K562 (cell line): ENCODE measurements around the gene GOSR1. TPM values are rescaled to one million over a fixed set of nuclear protein-coding genes. Genes with fewer than 3 reads are reported as not detected.

ENCODE experiments used
- ATAC-seq: fragments of 200-7000 bp; cut with Tn5 transposase; 3 replicates; pipeline ENCODE4 v1.9.1; 2020; ENCODE audit warnings: moderate library complexity
- BruUV-seq: library from RNA; stranded (reverse); fragments of 400-500 nt; replicated peaks from 2 replicates; lab custom pipeline; 2021; lab: Mats Ljungman, UMichigan
- CTCF ChIA-PET: fragments of 300-600 bp; formaldehyde crosslinking; extraction: SDS; loops from one replicate; lab custom pipeline; 2021; ENCODE audit warnings: low intra/inter-chr PET ratio; lab: Yijun Ruan, JAX
- POLR2A ChIA-PET: fragments of 300-600, 350-650 bp; sonication (Branson Sonifier 250); formaldehyde crosslinking; extraction: SDS; loops from one replicate; lab custom pipeline; 2021; ENCODE audit warnings: antibody characterized with exemption, inconsistent platforms; lab: Yijun Ruan, JAX
- DNase-seq, 4 experiments: peaks; one replicate each; pipeline versions ENCODE4 v3.0.0 to v3.0.0-alpha.2; 2011 to 2018; ENCODE audit warnings: low spot score in 3 of 4, mixed read lengths in 3 of 4; ENCODE audit errors: extremely low read depth in 1 of 4
- FAIRE-seq: peaks from 2 replicates; lab custom pipeline; 2011; peaks lifted over from hg19 to GRCh38; lab: Jason Lieb, UNC
- H2AFZ ChIP-seq: 2 replicates; pipeline ENCODE4 v1.6.0; 2011; ENCODE audit warnings: low read depth, low read length, control low read depth, inconsistent platforms
- H3K27ac ChIP-seq: fragments of 200-600 bp; 3 replicates; pipeline ENCODE4 v1.8.0; 2011; ENCODE audit warnings: low read depth, mild to moderate bottlenecking, control low read depth, inconsistent platforms, low read length, moderate library complexity, mixed read lengths; ENCODE audit errors: extremely low read depth
- H3K27me3 ChIP-seq, 2 experiments: fragments of 300-600 bp in 1 of 2; 2 replicates in 1 of 2; 3 replicates in 1 of 2; pipeline versions ENCODE4 v1.6.0 to v1.8.0; 2011; ENCODE audit warnings: inconsistent platforms in 2 of 2, low read length in 2 of 2, mild to moderate bottlenecking in 1 of 2, mixed read lengths in 1 of 2, moderate library complexity in 1 of 2; ENCODE audit not compliant: control insufficient read depth in 2 of 2, insufficient read depth in 2 of 2
- H3K36me3 ChIP-seq: fragments of 300-600 bp; 3 replicates; pipeline ENCODE4 v1.8.0; 2011; ENCODE audit warnings: mild to moderate bottlenecking, low read length, inconsistent platforms; ENCODE audit not compliant: control insufficient read depth, insufficient read depth
- H3K4me1 ChIP-seq, 2 experiments: fragments of 200-600 bp in 1 of 2; replicated peaks in 1 of 2; 2 replicates in 1 of 2; 3 replicates in 1 of 2; pipeline versions ENCODE4 v1.5.1 to v1.8.0; 2011; ENCODE audit warnings: inconsistent platforms in 2 of 2, low read length in 2 of 2, mild to moderate bottlenecking in 1 of 2, mixed read lengths in 1 of 2, moderate library complexity in 1 of 2; ENCODE audit not compliant: control insufficient read depth in 2 of 2, insufficient read depth in 2 of 2
- H3K4me2 ChIP-seq: 2 replicates; pipeline ENCODE4 v1.6.1; 2011; ENCODE audit warnings: low read length, control low read depth, inconsistent platforms, mixed read lengths; ENCODE audit not compliant: insufficient read depth
- H3K4me3 ChIP-seq: fragments of 200-600 bp; sonication (generic), shearing (Covaris generic); 2 replicates; pipeline ENCODE4 v1.5.1; 2016; ENCODE audit warnings: control low read depth, inconsistent platforms
- H3K79me2 ChIP-seq: fragments of 200-600 bp; 3 replicates; pipeline ENCODE4 v1.8.0; 2011; ENCODE audit warnings: low read length, inconsistent platforms; ENCODE audit not compliant: control insufficient read depth, insufficient read depth
- H3K9ac ChIP-seq, 2 experiments: 2 replicates each; pipeline versions ENCODE4 v1.6.0 to v1.6.1; 2011; ENCODE audit warnings: low read depth in 2 of 2, low read length in 2 of 2, control low read depth in 1 of 2, inconsistent platforms in 1 of 2, mild to moderate bottlenecking in 1 of 2, mixed read lengths in 1 of 2; ENCODE audit not compliant: insufficient read depth in 1 of 2
- H3K9me1 ChIP-seq: one replicate; pipeline ENCODE4 v1.6.0; 2011; ENCODE audit warnings: inconsistent platforms, mild to moderate bottlenecking, low read length, moderate library complexity; ENCODE audit not compliant: control insufficient read depth, insufficient read depth
- H3K9me3 ChIP-seq: replicated peaks from 2 replicates; pipeline ENCODE4 v1.5.1; 2011; ENCODE audit warnings: low read depth, low read length, inconsistent platforms; ENCODE audit not compliant: control insufficient read depth, insufficient read depth
- H4K20me1 ChIP-seq: replicated peaks from 2 replicates; pipeline ENCODE4 v1.6.1; 2011; ENCODE audit warnings: low read length, inconsistent platforms, mixed read lengths; ENCODE audit not compliant: control insufficient read depth, insufficient read depth
- AFF1 ChIP-seq, 2 experiments: fragments of 450-650 bp; IDR thresholded peaks; 2 replicates each; pipeline ENCODE4 v1.6.1; 2018; ENCODE audit warnings: mild to moderate bottlenecking in 2 of 2, low read depth in 1 of 2; ENCODE audit not compliant: partially characterized antibody in 2 of 2
- ARNT ChIP-seq, 2 experiments: fragments of 450-650 bp; IDR thresholded peaks; 2 replicates each; pipeline ENCODE4 v1.6.1; 2016; ENCODE audit warnings: mild to moderate bottlenecking in 1 of 2
- ATF3 ChIP-seq, 2 experiments: fragments of 450-650 bp in 1 of 2; sonication (generic) in 1 of 2; formaldehyde crosslinking in 1 of 2; IDR thresholded peaks in 1 of 2; conservative IDR thresholded peaks in 1 of 2; 2 replicates each; pipeline versions ENCODE4 v1.6.1 to v1.8.1; 2016 to 2023; ENCODE audit warnings: mild to moderate bottlenecking in 2 of 2, moderate library complexity in 2 of 2, inconsistent platforms in 1 of 2, missing genetic modification reagents in 1 of 2
- CAMTA2 ChIP-seq: fragments of 250-450 bp; sonication (Bioruptor Pico); conservative IDR thresholded peaks from 2 replicates; pipeline ENCODE4 v1.5.1; 2022
- DIDO1 ChIP-seq: fragments of 450-650 bp; IDR thresholded peaks from 2 replicates; pipeline ENCODE4 v1.6.1; 2016; ENCODE audit warnings: low read depth, missing biosample characterization, missing genetic modification characterization
- GTF2F1 ChIP-seq: IDR thresholded peaks from 2 replicates; pipeline ENCODE4 v1.6.1; 2011; ENCODE audit warnings: low read depth, low read length, improper control_type of control experiment
- HINFP ChIP-seq: fragments of 450-650 bp; conservative IDR thresholded peaks from 2 replicates; pipeline ENCODE4 v1.6.1; 2016; ENCODE audit warnings: missing genetic modification characterization, low read depth, mild to moderate bottlenecking, control low read depth, missing compliant biosample characterization
- KLF10 ChIP-seq: fragments of 250-450 bp; sonication (Bioruptor Pico); IDR thresholded peaks from 2 replicates; pipeline ENCODE4 v1.6.1; 2021; ENCODE audit warnings: matching md5 sums
- L3MBTL2 ChIP-seq: fragments of 450-650 bp; IDR thresholded peaks from 2 replicates; pipeline ENCODE4 v1.6.1; 2016; ENCODE audit warnings: mild to moderate bottlenecking, moderate library complexity
- NONO ChIP-seq, 2 experiments: fragments of 200-400 bp in 1 of 2; fragments of 450-650 bp in 1 of 2; formaldehyde crosslinking in 1 of 2; IDR thresholded peaks; 2 replicates each; pipeline ENCODE4 v1.6.1; 2017; ENCODE audit warnings: low read depth in 2 of 2, mild to moderate bottlenecking in 2 of 2, moderate library complexity in 2 of 2, low read length in 1 of 2
- NR4A1 ChIP-seq, 2 experiments: fragments of 250-450 bp in 1 of 2; fragments of 450-650 bp in 1 of 2; sonication (Bioruptor Pico) in 1 of 2; IDR thresholded peaks; 2 replicates each; pipeline versions ENCODE4 v1.4.0 to v1.6.1; 2016 to 2020; ENCODE audit warnings: mild to moderate bottlenecking in 2 of 2, missing compliant biosample characterization in 1 of 2, missing genetic modification characterization in 1 of 2, moderate library complexity in 1 of 2
- RBFOX2 ChIP-seq: fragments of 200-400 bp; formaldehyde crosslinking; IDR thresholded peaks from 2 replicates; pipeline ENCODE4 v1.6.1; 2017; ENCODE audit warnings: low read depth, mild to moderate bottlenecking, low read length, moderate library complexity
- RBM15 ChIP-seq: fragments of 200-400 bp; formaldehyde crosslinking; IDR thresholded peaks from 2 replicates; pipeline ENCODE4 v1.6.1; 2018; ENCODE audit warnings: mild to moderate bottlenecking, low read length, moderate library complexity; ENCODE audit not compliant: insufficient read depth
- ZNF398 ChIP-seq: fragments of 250-450 bp; sonication (Bioruptor Pico); IDR thresholded peaks from 2 replicates; pipeline ENCODE4 v1.8.0; 2021; ENCODE audit warnings: moderate library complexity, mild to moderate bottlenecking, inconsistent platforms
- WGBS: fragments of 100-300 bp; shearing (Covaris generic); methylation state at CpG from one replicate; pipeline ENCODE4 v1.1.6; 2016; ENCODE audit warnings: low coverage, mixed read lengths; ENCODE audit not compliant: insufficient coverage; ENCODE audit errors: missing lambda C conversion rate; 5-methylcytosine and 5-hydroxymethylcytosine counted together
- in situ Hi-C: fragments of 300-500 bp; cut with MboI; formaldehyde crosslinking; loops from 4 replicates; pipeline ENCODE4 v1.15.0; 2018; ENCODE audit warnings: inconsistent platforms, mixed read lengths
- intact Hi-C: fragments of 100-400 bp; cut with micrococcal nuclease; formaldehyde crosslinking; loops from 2 replicates; pipeline ENCODE4 v1.14.2; 2022
- polyA plus RNA-seq, 8 experiments: library from polyadenylated mRNA; depleted of rRNA in 4 of 8; stranded (reverse) in 5 of 8; unstranded in 3 of 8; fragments of >200 nt; fragmentation: Nextera tagmentation in 2 of 8; fragmentation: Illumina TruSeq in 1 of 8; extraction: Ambion mirVana in 2 of 8; extraction: Trizol in 1 of 8; gene quantifications; 2 replicates each; pipeline versions ENCODE4 v1.2.1 to v1.2.3, GENCODE V29; 2011 to 2014; ENCODE audit warnings: inconsistent platforms in 1 of 8, missing spikeins in 1 of 8
- total RNA-seq, 7 experiments: library from RNA; depleted of rRNA in 6 of 7; stranded (reverse); fragments of >200 nt in 6 of 7; fragmentation: Illumina TruSeq in 2 of 7; extraction: Trizol in 2 of 7; gene quantifications; 2 replicates each; pipeline versions ENCODE4 v1.2.1 to v1.2.3, GENCODE V29; 2011 to 2021; ENCODE audit warnings: low replicate concordance in 1 of 7

Gene GOSR1
- total and polyA plus RNA-seq, 9 of the 15 experiments (the other 6 are each of a cell fraction or from before 2014, with no cell fraction given): 17.6 to 95.5 (median 33.3) TPM

- Histone ChIP-seq H3K4me2 (no peak overlapping the region), H3K27me3 (no peaks in the 10 kb centered on the region), H3K9me1 (no peaks in the 10 kb centered on the region), H3K9ac (no peak overlapping the region), H3K4me1 (no peaks in the 10 kb centered on the region), H3K79me2 (no peaks in the 10 kb centered on the region), H3K27ac (no peak overlapping the region), H3K4me3 (no peak overlapping the region), H3K9me3 (no peaks in the 10 kb centered on the region), H4K20me1 (no peaks in the 10 kb centered on the region), H2AFZ (no peak overlapping the region), H3K36me3 (peaks cover 9% of the 10 kb centered on the region; the same call in 1 of the 3 replicates)
- no peak for DNase-seq
- intact Hi-C loops: no loop called here
- no peak for FAIRE-seq
- POLR2A ChIA-PET: no interaction called here
- BruUV-seq: no TSS peak
- 44% methylated on average over 6 of the region's 6 CpGs for WGBS
- CTCF ChIA-PET: no interaction called here
- in situ Hi-C loops: no loop called here
- ATAC-seq: no peak
- TF ChIP-seq ARNT (IDR thresholded peaks at IDR 0.05) (no peak), GTF2F1 (no peak), KLF10 (CRISPR knock-in tag) (no peak), CAMTA2 (CRISPR knock-in tag) (no peak), NONO (IDR thresholded peaks at IDR 0.05; ENCODE audit: low read depth in 2 of 2, low read length in 1 of 2) (no peak), ATF3 (IDR thresholded peaks at IDR 0.05) (no peak), ATF3 (CRISPR knock-in tag; conservative IDR thresholded peaks at IDR 0.05) (no peak), HINFP (tag) (no peak), RBFOX2 (no peak), AFF1 (IDR thresholded peaks at IDR 0.05; ENCODE audit: low read depth in 1 of 2, partially characterized antibody in 2 of 2) (no peak), DIDO1 (tag) (no peak), L3MBTL2 (no peak), NR4A1 (CRISPR knock-in tag; IDR thresholded peaks at IDR 0.05) (no peak), NR4A1 (tag; IDR thresholded peaks at IDR 0.05) (no peak), ZNF398 (CRISPR knock-in tag) (no peak), RBM15 (no peak)
Observed at GRCh38 chr17:30443721-30444120, 33.5 kb upstream of the GOSR1 start.
